B cell (primary cell): ENCODE measurements around the gene MARK2. TPM values are rescaled to one million over a fixed set of nuclear protein-coding genes. Genes with fewer than 3 reads are reported as not detected.

ENCODE experiments used
- ATAC-seq: fragments of 200-7000 bp; cut with Tn5 transposase; one replicate; pipeline ENCODE4 v1.10.0; 2021; ENCODE audit warnings: low read depth, mild to moderate bottlenecking, moderate number of reproducible peaks, moderate library complexity
- CTCF ChIA-PET: fragments of 350-600 bp; sonication (Branson Sonifier 250); formaldehyde crosslinking; loops from one replicate; lab custom pipeline; 2021; ENCODE audit warnings: antibody characterized with exemption, inconsistent platforms; lab: Charles Lee
- POLR2A ChIA-PET: fragments of 350-600 bp; sonication (Branson Sonifier 250); formaldehyde crosslinking; loops from one replicate; lab custom pipeline; 2021; ENCODE audit warnings: antibody characterized with exemption; lab: Charles Lee
- DNase-seq: peaks from one replicate; pipeline ENCODE4 v3.0.0; 2013
- H2AFZ ChIP-seq: 2 replicates; pipeline ENCODE4 v1.6.1; 2012; ENCODE audit warnings: mild to moderate bottlenecking, low read depth, low read length; ENCODE audit not compliant: insufficient read depth, poor library complexity, severe bottlenecking
- H3K27ac ChIP-seq, 2 donors: 1 replicate in 1 of 2; 2 replicates in 1 of 2; pipeline ENCODE4 v1.5.1; 2012 to 2013; ENCODE audit warnings: low read length in 2 of 2, mild to moderate bottlenecking in 2 of 2, moderate library complexity in 1 of 2
- H3K27me3 ChIP-seq, 4 experiments: fragments of 200-600 bp in 1 of 4; sonication (generic) in 1 of 4; replicated peaks in 1 of 4; 1 replicate in 2 of 4; 2 replicates in 2 of 4; pipeline versions ENCODE4 v1.6.1 to v1.7.0; 2013 to 2016; ENCODE audit warnings: low read length in 3 of 4, mild to moderate bottlenecking in 2 of 4, mixed read lengths in 1 of 4, moderate library complexity in 1 of 4; ENCODE audit not compliant: insufficient read depth in 4 of 4, control insufficient read depth in 3 of 4; ENCODE audit errors: control extremely low read depth in 1 of 4
- H3K36me3 ChIP-seq, 2 experiments: replicated peaks in 1 of 2; 1 replicate in 1 of 2; 2 replicates in 1 of 2; pipeline versions ENCODE4 v1.6.1 to v1.7.1; 2013; ENCODE audit warnings: low read length in 1 of 2; ENCODE audit not compliant: insufficient read depth in 2 of 2, control insufficient read depth in 1 of 2; ENCODE audit errors: control extremely low read depth in 1 of 2, extremely low read depth in 1 of 2
- H3K4me1 ChIP-seq, 2 donors: fragments of 200-600 bp in 1 of 2; sonication (generic) in 1 of 2; 1 replicate in 1 of 2; 2 replicates in 1 of 2; pipeline versions ENCODE4 v1.5.1 to v1.6.1; 2013 to 2017; ENCODE audit warnings: low read length in 2 of 2; ENCODE audit not compliant: control insufficient read depth in 2 of 2, insufficient read depth in 2 of 2
- H3K4me2 ChIP-seq: replicated peaks from 2 replicates; pipeline ENCODE3; 2012; ENCODE audit warnings: mild to moderate bottlenecking, low read depth, low read length; ENCODE audit not compliant: poor library complexity, severe bottlenecking
- H3K4me3 ChIP-seq, 5 experiments: fragments of 200-600 bp in 1 of 5; sonication (generic) in 1 of 5; 1 replicate in 3 of 5; 2 replicates in 2 of 5; pipeline versions ENCODE4 v1.5.1 to v1.7.0; 2011 to 2016; ENCODE audit warnings: low read length in 4 of 5, mild to moderate bottlenecking in 4 of 5, low read depth in 2 of 5, control low read depth in 1 of 5, moderate library complexity in 1 of 5; ENCODE audit not compliant: insufficient read depth in 1 of 5; ENCODE audit errors: control extremely low read depth in 1 of 5, extremely low read depth in 1 of 5
- H3K79me2 ChIP-seq: fragments of 200-600 bp; sonication (generic); one replicate; pipeline ENCODE4 v1.6.0; 2016; ENCODE audit warnings: low read length; ENCODE audit not compliant: control insufficient read depth, insufficient read depth
- H3K9ac ChIP-seq: fragments of 200-600 bp; sonication (generic); 2 replicates; pipeline ENCODE4 v1.6.1; 2017; ENCODE audit warnings: mild to moderate bottlenecking, low read length, moderate library complexity
- H3K9me3 ChIP-seq, 3 donors: one replicate each; pipeline versions ENCODE4 v1.6.1 to v1.7.1; 2013; ENCODE audit warnings: low read length in 2 of 3; ENCODE audit not compliant: control insufficient read depth in 2 of 3, insufficient read depth in 1 of 3; ENCODE audit errors: control extremely low read depth in 1 of 3
- H4K20me1 ChIP-seq: 2 replicates; pipeline ENCODE4 v1.6.0; 2012; ENCODE audit warnings: mild to moderate bottlenecking, low read length; ENCODE audit not compliant: insufficient read depth, control insufficient read depth, poor library complexity, severe bottlenecking
- H3K27ac Mint-ChIP-seq: one replicate; pipeline ENCODE4 v1.8.0; 2021; ENCODE audit warnings: mixed read lengths
- H3K27me3 Mint-ChIP-seq: one replicate; pipeline ENCODE4 v1.8.0; 2021; ENCODE audit warnings: mixed read lengths
- H3K4me1 Mint-ChIP-seq: one replicate; pipeline ENCODE4 v1.8.0; 2021; ENCODE audit warnings: mixed read lengths
- H3K4me3 Mint-ChIP-seq: one replicate; pipeline ENCODE4 v1.8.0; 2021; ENCODE audit warnings: mixed read lengths
- H3K9me3 Mint-ChIP-seq: one replicate; pipeline ENCODE4 v1.8.0; 2022; ENCODE audit warnings: mixed read lengths; ENCODE audit not compliant: insufficient read depth
- CTCF ChIP-seq: fragments of 200-600 bp; IDR thresholded peaks from one replicate; pipeline ENCODE4 v1.8.0; 2022; ENCODE audit warnings: antibody characterized with exemption, mild to moderate bottlenecking
- EZH2 ChIP-seq: IDR thresholded peaks from 2 replicates; pipeline ENCODE4 v1.6.1; 2012; ENCODE audit warnings: borderline replicate concordance, low read depth, mild to moderate bottlenecking, moderate library complexity, low read length; ENCODE audit not compliant: insufficient read depth, poor library complexity, severe bottlenecking
- WGBS: methylation state at CpG from one replicate; pipeline ENCODE4 v1.1.5; 2013; ENCODE audit warnings: missing lambda C conversion rate; ENCODE audit not compliant: insufficient coverage; 5-methylcytosine and 5-hydroxymethylcytosine counted together
- intact Hi-C: fragments of 100-400 bp; cut with micrococcal nuclease; formaldehyde crosslinking; loops from one replicate; pipeline ENCODE4 v1.10.0; 2022
- polyA plus RNA-seq: library from polyadenylated mRNA; depleted of rRNA; stranded (reverse); fragments of >200 nt; gene quantifications from 2 replicates; pipeline ENCODE4 v1.2.3, GENCODE V29; 2012
- total RNA-seq, 2 donors: library from RNA; stranded (reverse); fragments of 120-200 nt in 1 of 2; gene quantifications; 1 replicate in 1 of 2; 2 replicates in 1 of 2; pipeline versions ENCODE4 v1.2.3 to v1.2.4, GENCODE V29; 2013 to 2022

The MARK2 gene
- total and polyA plus RNA-seq, 2 donors (not counting 1 experiment from before 2014, with no cell fraction given) = 47.2 to 58.1 TPM

GRCh38 chr11:63845911-63846310, 7.0 kb downstream of the MARK2 start:
- ATAC-seq = no peak
- no peak for DNase-seq
- CTCF ChIA-PET = interaction anchor here (1.6 to 1.9 kb wide), 2 partner anchors 9 to 100 kb away, joined by 6 to 11 read pairs; no protein-coding TSS in a partner anchor
- intact Hi-C loops = no loop called here
- Mint-ChIP-seq H3K4me1 (peaks cover 63% of the 10 kb centered on the region), H3K27ac (peak overlapping the region; percentile 15), H3K4me3 (no peak overlapping the region), H3K27me3 (no peaks in the 10 kb centered on the region), H3K9me3 (no peaks in the 10 kb centered on the region)
- Histone ChIP-seq H3K79me2 (peaks cover 98% of the 10 kb centered on the region), H3K4me1 (peaks cover 24 to 32% of the 10 kb centered on the region in 2 donors), H2AFZ (no peak overlapping the region), H3K4me3 (no peak overlapping the region), H3K27ac (no peak overlapping the region), H3K4me2 (no peak overlapping the region), H4K20me1 (peaks cover 94% of the 10 kb centered on the region), H3K9me3 (no peaks in the 10 kb centered on the region), H3K36me3 (peaks cover 12 to 61% of the 10 kb centered on the region in 2 experiments), H3K27me3 (no peaks in the 10 kb centered on the region), H3K9ac (no peak overlapping the region)
- TF ChIP-seq EZH2 (no peak), CTCF (no peak)
- WGBS = 100% methylated on average over 4 of the region's 7 CpGs
- POLR2A ChIA-PET = no interaction called here

- Mint-ChIP-seq H3K27ac (no peak overlapping the region), H3K9me3 (no peaks in the 10 kb centered on the region), H3K4me3 (no peak overlapping the region), H3K27me3 (no peaks in the 10 kb centered on the region), H3K4me1 (peaks cover 63% of the 10 kb centered on the region)
- Histone ChIP-seq H3K9me3 (no peaks in the 10 kb centered on the region), H3K9ac (no peak overlapping the region), H3K36me3 (peaks cover 8 to 58% of the 10 kb centered on the region in 2 experiments), H3K4me1 (peaks cover 24 to 32% of the 10 kb centered on the region in 2 donors), H4K20me1 (peaks cover 94% of the 10 kb centered on the region), H3K27ac (no peak overlapping the region), H3K79me2 (peaks cover 98% of the 10 kb centered on the region), H3K27me3 (no peaks in the 10 kb centered on the region), H3K4me3 (no peak overlapping the region), H3K4me2 (no peak overlapping the region), H2AFZ (no peak overlapping the region)
- ChIA-PET POLR2A (no interaction called here), CTCF (interaction anchor here (1.1 to 1.7 kb wide), 2 partner anchors 9 to 302 kb away, joined by 3 to 7 read pairs; no protein-coding TSS in a partner anchor)
- 100% methylated on average over 1 of the region's 6 CpGs for WGBS
- no peak for ATAC-seq
- TF ChIP-seq CTCF (no peak), EZH2 (no peak)
- DNase-seq = no peak
- intact Hi-C loops = no loop called here
Measured at GRCh38 chr11:63846897-63847296, 8.0 kb downstream of the MARK2 start.
